ENCODE results near the gene CCDC183. TPM values are rescaled to one million over a fixed set of nuclear protein-coding genes. Genes with fewer than 3 reads are reported as not detected.
"Not testable (repeated sequence)": the region's sequence is repeated elsewhere in the genome, so short reads cannot be mapped to it uniquely, and the experiment has no call there.

The CCDC183 gene
- total RNA-seq, 1 donor from 2014 or later = under 0.01 TPM

- Histone ChIP-seq H3K27me3 (ENCODE audit: control insufficient read depth, insufficient read depth, low read length) (no peaks in the 10 kb centered on the region), H3K36me3 (ENCODE audit: control insufficient read depth, insufficient read depth, low read length) (peaks cover 5% of the 10 kb centered on the region), H3K4me3 (ENCODE audit: low read depth, low read length) (no peak overlapping the region)
- FAIRE-seq = no peak
- no peak for DNase-seq (ENCODE audit: low read depth)
- no peak for TF ChIP-seq CTCF (IDR thresholded peaks at IDR 0.05; ENCODE audit: insufficient read depth, low read length, severe bottlenecking)
Observed at GRCh38 chr9:136837146-136837855, 41.2 kb downstream of the CCDC183 start.

- not testable (repeated sequence) for H3K36me3 ChIP-seq (ENCODE audit: control insufficient read depth, insufficient read depth, low read length); H3K27me3 ChIP-seq (ENCODE audit: control insufficient read depth, insufficient read depth, low read length); FAIRE-seq; H3K4me3 ChIP-seq (ENCODE audit: low read depth, low read length); DNase-seq (ENCODE audit: low read depth)
Observed at GRCh38 chr9:136837856-136838277, 41.7 kb downstream of the CCDC183 start.

GRCh38 chr9:136838314-136839228 is 42.4 kb downstream of the CCDC183 start:
- Histone ChIP-seq H3K36me3 (ENCODE audit: control insufficient read depth, insufficient read depth, low read length) (peaks cover 5% of the 10 kb centered on the region), H3K27me3 (ENCODE audit: control insufficient read depth, insufficient read depth, low read length) (no peaks in the 10 kb centered on the region), H3K4me3 (ENCODE audit: low read depth, low read length) (no peak overlapping the region)
- DNase-seq (ENCODE audit: low read depth) = no peak
- FAIRE-seq = no peak
- no peak for TF ChIP-seq CTCF (IDR thresholded peaks at IDR 0.05; ENCODE audit: insufficient read depth, low read length, severe bottlenecking)

- no peak for FAIRE-seq
- Histone ChIP-seq H3K36me3 (ENCODE audit: control insufficient read depth, insufficient read depth, low read length) (peaks cover 5% of the 10 kb centered on the region), H3K4me3 (ENCODE audit: low read depth, low read length) (no peak overlapping the region), H3K27me3 (ENCODE audit: control insufficient read depth, insufficient read depth, low read length) (no peaks in the 10 kb centered on the region)
- DNase-seq (ENCODE audit: low read depth) = no peak
- no peak for TF ChIP-seq CTCF (IDR thresholded peaks at IDR 0.05; ENCODE audit: insufficient read depth, low read length, severe bottlenecking)
Observed at GRCh38 chr9:136839229-136840139, 43.3 kb downstream of the CCDC183 start.

GRCh38 chr9:136840140-136840876 is 44.2 kb downstream of the CCDC183 start:
- no peak for DNase-seq (ENCODE audit: low read depth)
- Histone ChIP-seq H3K4me3 (ENCODE audit: low read depth, low read length) (no peak overlapping the region), H3K27me3 (ENCODE audit: control insufficient read depth, insufficient read depth, low read length) (peaks cover 2% of the 10 kb centered on the region), H3K36me3 (ENCODE audit: control insufficient read depth, insufficient read depth, low read length) (peaks cover 5% of the 10 kb centered on the region)
- TF ChIP-seq CTCF (IDR thresholded peaks at IDR 0.05; ENCODE audit: insufficient read depth, low read length, severe bottlenecking) = no peak
- FAIRE-seq = no peak
